Skin epidermis (tissue), 12 donors: ENCODE data around the gene RTKN2.
A peak's percentile ranks its signal among the peaks of the same experiment; 100 is the strongest.

Experiments used
- H3K27ac ChIP-seq, 21 experiments: fragments of 200-600 bp; sonication (generic) in 11 of 21; one replicate each; pipeline ENCODE4 v1.5.0; 2020; ENCODE audit warnings: mild to moderate bottlenecking in 3 of 21, inconsistent platforms in 2 of 21, moderate library complexity in 2 of 21
- H3K4me3 ChIP-seq, 7 experiments: fragments of 200-600 bp; sonication (generic) in 2 of 7; one replicate each; pipeline ENCODE4 v1.5.0; 2020; ENCODE audit warnings: inconsistent platforms in 2 of 7, mild to moderate bottlenecking in 2 of 7, moderate library complexity in 1 of 7

The RTKN2 gene

DNA sequence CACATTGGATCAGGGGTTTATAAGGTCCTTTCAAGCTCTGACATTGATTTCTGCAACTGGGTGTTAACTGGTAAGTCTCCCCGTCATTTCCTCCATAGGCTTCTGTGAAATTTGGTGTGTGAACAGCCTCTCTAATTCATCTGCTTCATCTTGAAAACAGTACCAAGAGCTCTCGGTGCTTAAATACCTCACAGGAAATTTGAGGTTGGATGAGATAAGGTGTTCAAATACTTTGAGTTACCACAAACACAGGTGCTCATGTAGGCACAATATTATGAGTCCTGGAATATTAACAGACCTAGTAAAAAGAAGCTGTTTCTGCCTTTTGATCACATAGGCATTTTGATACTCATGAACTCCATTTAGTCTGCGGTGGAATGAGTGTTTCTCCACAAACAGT lies 85.2 kb downstream of the RTKN2 start:
- no peak overlapping the region for H3K4me3 ChIP-seq
- H3K27ac ChIP-seq, result peak overlapping the region in 5 of 21 experiments; percentile 38 to 74 (median 47)

DNA sequence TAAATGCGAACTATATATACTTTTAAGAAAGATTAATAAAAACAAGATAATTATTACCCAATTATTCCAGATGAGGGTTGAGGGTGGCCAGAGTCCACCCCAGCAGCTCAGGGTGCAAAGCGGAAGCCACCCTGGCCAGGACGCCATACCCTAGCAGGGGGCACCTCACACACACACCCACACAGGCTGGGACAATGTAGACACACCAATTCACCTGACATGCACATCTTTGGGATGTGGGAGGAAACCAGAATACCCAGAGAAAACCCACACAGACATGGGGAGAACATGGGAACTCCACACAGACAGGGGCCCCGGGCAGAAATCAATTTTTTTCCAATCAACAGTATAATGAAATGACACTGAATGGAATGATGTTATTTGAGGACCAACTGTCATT lies 86.0 kb downstream of the RTKN2 start:
- Histone ChIP-seq H3K27ac (peak overlapping the region in 6 of 21 experiments; percentile 26 to 73 (median 51)), H3K4me3 (no peak overlapping the region)

DNA sequence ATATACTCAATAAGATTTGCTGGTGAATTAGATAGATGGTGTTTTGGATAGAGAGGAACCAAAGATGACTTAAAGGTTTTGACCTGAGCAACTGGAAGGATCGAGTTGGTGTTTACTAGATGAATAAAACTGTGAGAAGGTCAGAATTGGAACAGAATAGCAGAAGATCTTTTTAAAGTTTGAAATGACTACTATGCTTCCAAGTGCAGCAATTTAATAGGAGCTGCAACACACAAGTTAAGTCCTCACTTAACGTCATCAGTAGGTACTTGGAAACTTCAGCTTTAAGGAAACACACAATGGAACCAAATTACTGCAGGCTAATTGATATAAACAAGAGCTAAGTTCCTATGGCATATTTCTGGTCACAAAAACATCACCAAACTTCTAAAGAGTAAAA lies 86.5 kb downstream of the RTKN2 start:
- Histone ChIP-seq H3K4me3 (no peak overlapping the region), H3K27ac (peak overlapping the region in 5 of 21 experiments; percentile 26 to 73 (median 47))

GRCh38 chr10:62180677-62181076 lies 88.0 kb downstream of the RTKN2 start:
- Histone ChIP-seq H3K27ac (no peak overlapping the region), H3K4me3 (no peak overlapping the region)

DNA sequence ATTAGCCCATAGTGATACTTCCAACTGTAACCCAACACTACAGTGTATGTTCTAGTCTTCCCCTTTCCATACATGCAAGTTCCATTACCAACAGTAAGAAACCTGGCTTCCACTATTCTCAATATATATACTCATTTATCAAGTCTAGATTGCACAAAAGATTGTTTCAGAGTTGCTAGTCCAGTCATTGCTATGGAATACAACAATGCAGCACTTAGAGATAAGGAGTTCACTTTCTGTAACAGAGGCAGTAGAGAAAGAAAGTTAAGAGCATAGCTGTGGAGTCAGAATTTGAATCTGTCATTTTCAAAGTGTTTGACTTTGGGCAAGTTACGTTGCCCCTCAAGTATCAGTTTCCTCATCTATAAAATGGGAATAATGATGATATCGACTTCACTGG lies 90.1 kb downstream of the RTKN2 start:
- no peak overlapping the region for H3K4me3 ChIP-seq
- no peak overlapping the region for H3K27ac ChIP-seq

DNA sequence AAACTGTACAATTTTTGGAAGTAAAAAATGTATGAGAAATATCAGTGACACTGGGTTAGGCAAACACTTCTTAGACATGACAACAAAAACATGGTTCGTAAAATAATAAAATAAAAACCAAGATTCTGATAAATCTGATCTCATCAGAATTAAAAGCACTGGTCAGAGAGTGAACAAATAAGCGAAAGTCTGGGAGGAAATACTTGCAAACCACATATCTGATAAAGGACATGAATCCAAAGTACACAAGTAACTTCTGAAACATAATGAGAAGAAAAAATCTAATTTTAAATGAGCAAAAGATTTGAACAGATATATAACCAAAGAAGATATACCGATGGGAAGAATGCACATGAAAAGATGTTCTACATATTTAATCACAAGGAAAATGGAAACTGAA lies 91.5 kb downstream of the RTKN2 start:
- Histone ChIP-seq H3K4me3 (no peak overlapping the region), H3K27ac (no peak overlapping the region)

DNA sequence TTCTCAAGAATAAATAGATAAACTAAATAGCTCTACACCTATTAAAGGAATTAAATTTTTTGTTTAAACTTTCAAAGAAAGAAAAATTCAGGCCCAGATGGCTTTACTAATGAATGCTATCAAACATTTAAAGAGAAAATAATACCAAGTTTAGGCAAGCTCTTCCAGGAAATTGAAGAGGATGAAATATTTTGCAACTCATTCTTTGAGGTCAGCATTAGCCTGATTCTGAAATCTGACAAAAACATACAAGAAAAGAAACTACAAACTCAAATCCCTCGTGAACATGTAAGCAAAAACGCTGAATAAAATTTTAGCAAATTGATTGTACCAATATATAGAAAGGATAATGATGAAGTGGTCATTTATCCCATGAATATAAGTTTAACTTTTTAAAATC lies 93.4 kb downstream of the RTKN2 start:
- no peak overlapping the region for H3K4me3 ChIP-seq
- no peak overlapping the region for H3K27ac ChIP-seq

- no peak overlapping the region for H3K4me3 ChIP-seq
- H3K27ac ChIP-seq, result no peak overlapping the region
Observed at GRCh38 chr10:62172465-62172864, 96.2 kb downstream of the RTKN2 start.

GRCh38 chr10:62171791-62172190 lies 96.9 kb downstream of the RTKN2 start:
- Histone ChIP-seq H3K4me3 (no peak overlapping the region), H3K27ac (no peak overlapping the region)

- Histone ChIP-seq H3K4me3 (no peak overlapping the region), H3K27ac (no peak overlapping the region)
Observed at GRCh38 chr10:62170732-62171131, 97.9 kb downstream of the RTKN2 start.

DNA sequence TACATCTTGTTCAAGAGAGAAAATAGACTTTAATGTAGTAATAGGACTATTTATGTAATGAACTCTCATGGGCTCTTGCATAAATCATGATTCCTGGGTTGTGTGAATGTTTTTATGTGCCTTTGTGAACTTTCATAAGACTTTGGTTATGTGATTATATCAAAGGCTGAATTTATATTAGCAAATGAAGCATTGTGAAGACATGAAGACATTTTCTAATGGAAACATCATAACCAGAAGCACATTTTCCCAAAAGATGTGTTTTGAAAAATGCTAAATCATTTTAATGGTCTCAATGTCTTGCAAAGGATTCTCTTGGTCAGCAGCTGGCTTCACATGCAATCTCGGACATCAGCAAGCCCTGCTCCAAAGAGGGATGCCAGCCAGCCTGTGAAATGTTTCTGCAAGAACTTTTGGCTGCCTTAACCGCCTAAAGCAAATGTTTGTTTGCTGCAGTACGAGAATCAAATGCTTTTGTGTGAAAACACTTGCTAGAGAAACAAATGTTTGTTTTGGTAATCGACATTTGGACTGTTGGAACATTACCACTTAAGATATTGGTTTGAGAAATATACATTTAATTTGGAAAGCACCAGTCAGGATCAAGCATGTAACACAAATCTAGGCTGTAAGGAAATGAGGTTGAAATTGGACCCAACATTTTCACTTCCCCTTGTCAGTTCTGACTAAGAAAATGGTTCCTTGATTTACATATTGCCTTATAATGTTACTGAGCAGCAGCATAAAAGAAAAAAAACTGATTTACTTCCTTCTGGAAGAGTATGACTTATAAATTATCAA lies 102.1 kb downstream of the RTKN2 start:
- Histone ChIP-seq H3K27ac (peak overlapping the region in 4 of 21 experiments; percentile 20 to 60 (median 40)), H3K4me3 (no peak overlapping the region)

- H3K4me3 ChIP-seq, result no peak overlapping the region
- peak overlapping the region in 2 of 21 experiments; percentile 22 to 39 for H3K27ac ChIP-seq
Observed at GRCh38 chr10:62165803-62166202, 102.8 kb downstream of the RTKN2 start.

GRCh38 chr10:62163024-62163423 lies 105.6 kb downstream of the RTKN2 start:
- Histone ChIP-seq H3K4me3 (no peak overlapping the region), H3K27ac (no peak overlapping the region)

- no peak overlapping the region for H3K4me3 ChIP-seq
- H3K27ac ChIP-seq, result no peak overlapping the region
Observed at GRCh38 chr10:62162261-62162981, 106.2 kb downstream of the RTKN2 start.

DNA sequence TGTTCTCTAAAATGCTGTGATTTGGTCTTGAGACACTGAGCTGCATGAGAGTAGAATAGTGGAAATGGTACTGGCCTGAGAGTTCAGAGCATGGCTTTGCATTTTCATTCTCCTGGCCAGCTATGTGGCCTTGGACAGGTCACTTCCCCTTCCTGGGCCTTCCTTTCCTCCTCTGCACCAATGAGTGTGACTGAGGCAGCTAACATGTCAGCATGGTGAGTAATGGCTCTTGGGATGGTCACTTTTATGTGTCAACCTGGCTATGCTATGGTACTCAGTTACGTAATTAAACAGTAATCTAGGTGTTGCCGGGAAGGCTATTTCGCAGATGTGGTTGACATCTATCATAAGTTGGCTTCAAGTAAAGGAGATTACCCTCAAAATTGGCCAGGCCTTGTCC lies 109.3 kb downstream of the RTKN2 start:
- Histone ChIP-seq H3K4me3 (no peak overlapping the region), H3K27ac (no peak overlapping the region)

GRCh38 chr10:62157601-62158000 lies 111.0 kb downstream of the RTKN2 start:
- peak overlapping the region in 1 of 21 experiments; percentile 1 for H3K27ac ChIP-seq
- H3K4me3 ChIP-seq, result no peak overlapping the region

- Histone ChIP-seq H3K4me3 (no peak overlapping the region), H3K27ac (no peak overlapping the region)
Observed at GRCh38 chr10:62155054-62155680, 113.5 kb downstream of the RTKN2 start.

GRCh38 chr10:62154231-62154630 lies 114.4 kb downstream of the RTKN2 start:
- H3K4me3 ChIP-seq, result no peak overlapping the region

DNA sequence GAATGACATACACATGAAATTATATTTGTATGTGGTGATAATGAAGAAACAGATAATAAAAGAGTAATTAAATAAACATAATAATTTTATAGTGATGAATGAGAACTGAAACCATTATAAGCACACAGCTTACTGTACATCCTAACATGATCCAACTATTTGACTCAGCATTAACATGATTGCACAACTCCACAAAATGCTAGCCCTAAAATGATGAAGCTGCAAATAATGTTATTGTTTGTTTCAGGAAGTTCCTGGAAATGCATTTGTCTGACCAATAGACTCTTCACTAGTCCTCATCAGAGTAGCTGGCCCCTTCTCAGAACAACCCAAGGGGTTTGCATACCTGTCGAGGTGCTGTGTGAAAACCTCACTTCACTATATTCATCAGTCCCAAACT lies 115.5 kb downstream of the RTKN2 start:
- no peak overlapping the region for H3K4me3 ChIP-seq

More at GRCh38 chr10:62154231-62154630, 114.4 kb downstream of the RTKN2 start:
- no peak overlapping the region for H3K27ac ChIP-seq

DNA sequence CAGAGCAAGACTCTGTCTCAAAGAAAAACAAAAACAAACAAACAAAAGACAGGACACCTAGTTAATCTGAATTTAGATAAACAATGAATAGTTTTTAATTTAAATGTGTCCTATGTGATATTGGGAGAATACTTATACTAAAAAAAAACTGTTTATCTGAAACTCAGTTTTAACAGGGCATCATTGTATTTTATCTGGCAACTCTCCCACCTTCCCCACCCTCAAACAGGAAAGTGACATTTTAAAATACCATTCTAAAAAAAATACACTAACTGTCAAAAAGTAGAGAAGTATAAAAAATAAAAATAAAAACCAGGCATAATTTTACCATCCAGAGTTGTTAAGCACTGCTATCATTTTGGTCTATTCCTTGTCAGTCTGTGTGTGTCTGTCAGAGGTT lies 119.0 kb downstream of the RTKN2 start:
- Histone ChIP-seq H3K4me3 (no peak overlapping the region), H3K27ac (no peak overlapping the region)

More for the DNA sequence above, 115.5 kb downstream of the RTKN2 start:
- H3K27ac ChIP-seq, result no peak overlapping the region

- H3K27ac ChIP-seq, result no peak overlapping the region
- no peak overlapping the region for H3K4me3 ChIP-seq
Observed at GRCh38 chr10:62148155-62148554, 120.5 kb downstream of the RTKN2 start.
